Measurements from ENCODE around the gene MEIS2. TPM values are rescaled to one million over a fixed set of nuclear protein-coding genes. Genes with fewer than 3 reads are reported as not detected.

The MEIS2 gene
- total RNA-seq, 1 experiment from 2014 or later = 17.5 TPM

DNA sequence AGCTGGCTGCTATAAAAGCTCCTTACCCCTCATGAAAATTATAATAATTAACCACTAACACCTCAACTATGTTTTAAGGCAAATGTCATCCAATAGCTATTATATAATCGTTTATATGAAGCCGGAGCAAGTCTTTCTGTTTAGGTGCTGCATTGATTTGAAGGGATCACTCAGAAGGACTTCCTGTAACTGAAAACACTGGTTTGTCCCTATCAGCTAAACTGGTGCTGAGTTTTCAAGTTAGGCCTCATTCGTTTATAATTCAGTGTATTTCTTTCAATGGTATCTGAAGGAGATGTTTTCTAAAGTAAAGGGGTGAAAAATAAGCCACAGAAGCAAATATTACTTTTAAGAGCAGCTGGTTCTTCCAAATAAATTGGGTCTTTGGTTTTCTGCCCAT, 14.2 kb downstream of the MEIS2 start:
- ATAC-seq (no peak), DNase-seq (no peak)
- Histone ChIP-seq H3K4me1 (ENCODE audit: insufficient read depth, low read length) (peaks cover 7% of the 10 kb centered on the region), H3F3A (ENCODE audit: low read length, unreplicated experiment) (no peaks in the 10 kb centered on the region), H2AFZ (ENCODE audit: low read length) (no peak overlapping the region), H3K9me3 (ENCODE audit: low read length) (no peaks in the 10 kb centered on the region), H3K27ac (ENCODE audit: low read length) (no peak overlapping the region), H3K79me2 (ENCODE audit: low read length) (no peaks in the 10 kb centered on the region), H3K36me3 (ENCODE audit: low read depth, low read length) (peaks cover 13% of the 10 kb centered on the region), H3K9me2 (replicated peaks; ENCODE audit: low read length) (no peaks in the 10 kb centered on the region), H3K27me3 (ENCODE audit: low read length) (no peaks in the 10 kb centered on the region), H3K9ac (ENCODE audit: low read length) (no peak overlapping the region), H4K20me1 (ENCODE audit: low read length) (no peaks in the 10 kb centered on the region), H3K4me2 (ENCODE audit: low read length) (no peak overlapping the region), H3K4me3 (ENCODE audit: low read length) (no peak overlapping the region)
- TF ChIP-seq EZH2 (IDR thresholded peaks at IDR 0.05; ENCODE audit: low read length, unreplicated experiment) = no peak
- TF ChIP-seq EZH2phosphoT487 (IDR thresholded peaks at IDR 0.05; ENCODE audit: borderline replicate concordance, low read length) = no peak
- TF ChIP-seq CTCF (conservative IDR thresholded peaks at IDR 0.05; ENCODE audit: low read depth, low read length) = no peak
- ChIA-PET POLR2A (ENCODE audit: unreplicated experiment) (no interaction called here), CTCF (no interaction called here)
- BruUV-seq (replicated peaks) = no TSS peak
- intact Hi-C loops (cut with micrococcal nuclease) = no loop called here

GRCh38 chr15:37084602-37085001, 15.7 kb downstream of the MEIS2 start:
- no TSS peak for BruUV-seq (replicated peaks)
- POLR2A ChIA-PET (ENCODE audit: unreplicated experiment) = no interaction called here
- Histone ChIP-seq H3K27me3 (ENCODE audit: low read length) (no peaks in the 10 kb centered on the region), H3K79me2 (ENCODE audit: low read length) (no peaks in the 10 kb centered on the region), H3K4me1 (ENCODE audit: insufficient read depth, low read length) (peaks cover 23% of the 10 kb centered on the region), H3K9ac (ENCODE audit: low read length) (no peak overlapping the region), H4K20me1 (ENCODE audit: low read length) (no peaks in the 10 kb centered on the region), H3K4me2 (ENCODE audit: low read length) (no peak overlapping the region), H3F3A (ENCODE audit: low read length, unreplicated experiment) (no peaks in the 10 kb centered on the region), H2AFZ (ENCODE audit: low read length) (no peak overlapping the region), H3K36me3 (ENCODE audit: low read depth, low read length) (peaks cover 13% of the 10 kb centered on the region; the same call in 1 of the 2 replicates), H3K4me3 (ENCODE audit: low read length) (no peak overlapping the region), H3K9me3 (ENCODE audit: low read length) (no peaks in the 10 kb centered on the region), H3K9me2 (replicated peaks; ENCODE audit: low read length) (no peaks in the 10 kb centered on the region), H3K27ac (ENCODE audit: low read length) (no peak overlapping the region)
- CTCF ChIA-PET = no interaction called here
- no peak for TF ChIP-seq EZH2 (IDR thresholded peaks at IDR 0.05; ENCODE audit: low read length, unreplicated experiment)
- TF ChIP-seq EZH2phosphoT487 (IDR thresholded peaks at IDR 0.05; ENCODE audit: borderline replicate concordance, low read length) = no peak
- TF ChIP-seq CTCF (conservative IDR thresholded peaks at IDR 0.05; ENCODE audit: low read depth, low read length) = no peak
- DNase-seq (no peak), ATAC-seq (no peak)
- intact Hi-C loops (cut with micrococcal nuclease) = no loop called here

DNA sequence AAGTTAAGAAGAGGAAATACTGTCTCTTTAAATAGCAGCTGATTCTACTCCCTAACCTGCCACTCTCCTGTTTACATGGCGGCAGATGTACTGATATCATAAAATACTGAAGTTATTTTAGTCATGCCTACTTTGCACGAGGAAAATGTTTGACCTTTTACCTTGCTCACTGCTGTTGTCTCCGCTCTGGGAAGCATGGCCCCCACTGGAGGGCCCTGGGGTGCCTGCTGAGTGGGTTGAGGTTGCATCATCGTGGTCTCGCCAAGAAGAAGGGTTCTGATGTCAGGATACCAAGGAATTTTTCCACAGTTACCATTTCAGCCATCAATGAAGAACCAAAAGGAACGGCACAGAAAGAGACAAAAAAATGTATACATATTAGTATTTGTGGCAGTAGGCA, 16.7 kb downstream of the MEIS2 start:
- POLR2A ChIA-PET (ENCODE audit: unreplicated experiment) = no interaction called here

More for the DNA sequence above, 16.7 kb downstream of the MEIS2 start:
- Histone ChIP-seq H3K9me2 (replicated peaks; ENCODE audit: low read length) (no peaks in the 10 kb centered on the region), H3F3A (ENCODE audit: low read length, unreplicated experiment) (no peaks in the 10 kb centered on the region), H4K20me1 (ENCODE audit: low read length) (no peaks in the 10 kb centered on the region), H3K27ac (ENCODE audit: low read length) (no peak overlapping the region), H3K36me3 (ENCODE audit: low read depth, low read length) (peaks cover 13% of the 10 kb centered on the region; the same call in 1 of the 2 replicates), H3K9ac (ENCODE audit: low read length) (no peak overlapping the region), H3K79me2 (ENCODE audit: low read length) (no peaks in the 10 kb centered on the region), H3K4me2 (ENCODE audit: low read length) (no peak overlapping the region), H3K4me3 (ENCODE audit: low read length) (no peak overlapping the region), H2AFZ (ENCODE audit: low read length) (no peak overlapping the region), H3K9me3 (ENCODE audit: low read length) (no peaks in the 10 kb centered on the region), H3K27me3 (ENCODE audit: low read length) (no peaks in the 10 kb centered on the region), H3K4me1 (ENCODE audit: insufficient read depth, low read length) (peaks cover 23% of the 10 kb centered on the region)
- TF ChIP-seq EZH2phosphoT487 (IDR thresholded peaks at IDR 0.05; ENCODE audit: borderline replicate concordance, low read length) (no peak), EZH2 (IDR thresholded peaks at IDR 0.05; ENCODE audit: low read length, unreplicated experiment) (no peak), CTCF (conservative IDR thresholded peaks at IDR 0.05; ENCODE audit: low read depth, low read length) (no peak)
- no peak for DNase-seq
- BruUV-seq (replicated peaks) = no TSS peak
- intact Hi-C loops (cut with micrococcal nuclease) = no loop called here
- CTCF ChIA-PET = no interaction called here
- no peak for ATAC-seq
